HPDE6-E6E7 (cell line): Measurements from ENCODE around the gene FN3KRP.
A peak's percentile ranks its signal among the peaks of the same experiment; 100 is the strongest.

Source experiments
- DNase-seq: peaks from one replicate; pipeline ENCODE4 v3.0.0; 2011; ENCODE audit warnings: missing footprints; ENCODE audit errors: extremely low spot score

The FN3KRP gene, protein sequence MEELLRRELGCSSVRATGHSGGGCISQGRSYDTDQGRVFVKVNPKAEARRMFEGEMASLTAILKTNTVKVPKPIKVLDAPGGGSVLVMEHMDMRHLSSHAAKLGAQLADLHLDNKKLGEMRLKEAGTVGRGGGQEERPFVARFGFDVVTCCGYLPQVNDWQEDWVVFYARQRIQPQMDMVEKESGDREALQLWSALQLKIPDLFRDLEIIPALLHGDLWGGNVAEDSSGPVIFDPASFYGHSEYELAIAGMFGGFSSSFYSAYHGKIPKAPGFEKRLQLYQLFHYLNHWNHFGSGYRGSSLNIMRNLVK

DNA sequence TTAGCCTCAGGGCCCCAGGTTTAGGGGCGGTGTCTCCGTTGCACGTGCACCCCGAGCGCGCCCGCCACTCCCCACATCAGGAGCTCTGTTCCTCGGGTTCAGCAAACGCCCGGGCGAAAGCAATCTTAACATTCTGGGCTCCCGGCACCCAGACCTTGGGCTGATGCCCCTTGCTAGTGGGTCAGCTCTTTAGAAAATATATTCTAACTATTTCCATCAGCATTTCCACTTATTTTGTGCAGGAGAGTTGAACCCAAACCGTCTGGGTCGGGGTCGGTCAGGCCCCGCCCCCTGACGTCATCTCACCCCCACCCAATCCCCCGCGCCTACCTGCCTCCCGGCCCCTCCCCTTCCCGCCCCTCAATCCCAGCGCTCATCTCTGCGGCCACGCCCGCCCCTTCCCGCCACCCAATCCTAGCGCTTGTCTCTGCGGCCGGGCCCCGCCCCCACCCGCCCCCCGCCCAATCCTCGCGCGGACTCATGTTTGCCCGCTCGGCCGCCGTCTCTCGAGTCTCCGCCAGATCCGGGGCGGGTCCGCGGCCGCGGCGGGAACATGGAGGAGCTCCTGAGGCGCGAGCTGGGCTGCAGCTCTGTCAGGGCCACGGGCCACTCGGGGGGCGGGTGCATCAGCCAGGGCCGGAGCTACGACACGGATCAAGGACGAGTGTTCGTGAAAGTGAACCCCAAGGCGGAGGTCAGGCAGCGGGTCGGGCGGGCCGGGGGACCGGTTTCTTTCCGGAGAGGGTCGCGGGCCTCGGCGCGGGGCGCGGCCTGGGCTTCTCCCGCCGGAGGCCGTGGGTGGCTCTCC lies at the start of gene FN3KRP:
Gene FN3KRP (plus strand): TSS at position 504 of the 808 bp plus-strand sequence. CDS start 50 bp downstream, at position 554.
- DNase-seq = peak; percentile 96

DNA sequence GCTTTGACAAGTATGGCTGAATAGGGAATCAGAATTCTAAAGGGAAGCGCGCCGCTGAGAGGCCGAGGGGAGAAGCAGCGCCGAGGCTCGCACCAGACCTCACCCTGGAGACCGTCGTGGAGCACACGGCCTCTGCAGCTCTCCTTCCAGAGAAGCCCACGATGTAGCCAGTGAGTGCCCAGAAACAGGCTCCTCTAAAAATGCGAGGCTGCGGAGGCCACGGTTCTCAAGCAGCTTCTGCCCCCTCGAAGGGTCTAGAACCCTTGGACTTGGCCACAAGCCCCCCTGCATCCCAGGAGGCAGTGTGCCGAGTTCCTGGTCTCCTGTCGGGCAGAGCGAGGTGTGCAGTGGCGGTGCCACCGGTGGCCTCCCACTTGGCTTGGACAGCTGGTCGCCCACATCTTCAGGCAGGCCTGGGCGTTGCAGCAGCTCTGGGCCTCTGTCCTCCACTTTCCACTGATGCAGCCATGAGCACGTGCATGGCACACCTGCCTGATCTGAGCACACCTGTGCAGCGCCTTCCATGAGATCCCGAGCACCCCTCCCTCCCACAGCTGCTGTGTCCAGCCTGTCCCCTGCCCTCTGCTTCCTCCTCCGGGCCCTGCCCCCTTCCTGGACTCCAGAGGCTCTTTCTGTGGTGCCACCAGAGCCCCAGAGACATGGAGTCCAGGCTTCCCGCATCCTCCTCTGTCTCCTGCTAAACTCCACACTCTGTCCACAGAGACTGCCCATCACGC lies 49.4 kb upstream of the FN3KRP start:
- DNase-seq = no peak

DNA sequence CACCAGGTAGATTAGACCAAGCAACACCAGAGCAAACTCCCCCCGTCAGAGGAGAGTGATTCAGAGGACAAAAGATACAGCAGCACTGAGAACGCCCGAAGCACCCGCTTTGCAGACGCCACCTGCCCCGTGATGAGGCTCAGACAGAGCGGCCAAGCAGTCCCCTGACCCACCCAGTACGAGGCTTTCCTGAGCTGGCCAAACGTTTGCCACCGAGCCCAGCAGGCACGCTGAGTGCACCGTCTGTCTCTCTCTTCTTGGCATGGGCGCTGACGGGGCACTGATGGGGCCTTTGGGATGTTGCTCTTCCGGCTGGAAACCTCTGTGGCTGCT lies 48.9 kb upstream of the FN3KRP start:
- no peak for DNase-seq

DNA sequence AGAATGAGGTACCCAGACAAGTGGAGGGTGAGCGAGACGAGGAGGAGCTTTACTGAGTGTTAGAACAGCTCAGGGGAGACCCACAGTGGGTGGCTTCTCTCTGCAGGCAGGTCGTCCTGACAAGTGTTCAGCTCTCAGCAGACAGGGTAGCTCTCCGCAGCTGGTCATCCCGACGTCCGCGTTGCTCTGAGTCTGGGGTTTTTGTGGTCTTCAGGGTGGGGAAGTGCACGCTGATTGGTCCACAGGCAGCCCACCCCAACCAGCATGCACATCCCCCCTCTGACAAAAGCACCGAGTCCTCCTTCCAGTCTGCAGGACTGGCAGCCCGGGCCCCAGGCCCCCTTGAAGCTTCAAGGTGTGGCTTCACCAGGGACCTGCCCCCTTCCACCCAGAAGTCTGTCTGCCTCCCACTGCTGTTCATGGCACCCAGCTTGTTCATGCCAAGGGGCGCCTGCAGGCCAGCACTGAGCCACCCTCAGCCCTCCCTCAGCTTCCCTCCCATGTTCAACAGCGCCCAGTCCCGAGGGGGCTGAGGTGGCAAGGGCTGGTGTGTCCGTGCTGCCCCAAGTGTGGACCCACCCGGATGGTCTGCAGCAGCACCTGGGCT lies 48.4 kb upstream of the FN3KRP start:
- no peak for DNase-seq

DNA sequence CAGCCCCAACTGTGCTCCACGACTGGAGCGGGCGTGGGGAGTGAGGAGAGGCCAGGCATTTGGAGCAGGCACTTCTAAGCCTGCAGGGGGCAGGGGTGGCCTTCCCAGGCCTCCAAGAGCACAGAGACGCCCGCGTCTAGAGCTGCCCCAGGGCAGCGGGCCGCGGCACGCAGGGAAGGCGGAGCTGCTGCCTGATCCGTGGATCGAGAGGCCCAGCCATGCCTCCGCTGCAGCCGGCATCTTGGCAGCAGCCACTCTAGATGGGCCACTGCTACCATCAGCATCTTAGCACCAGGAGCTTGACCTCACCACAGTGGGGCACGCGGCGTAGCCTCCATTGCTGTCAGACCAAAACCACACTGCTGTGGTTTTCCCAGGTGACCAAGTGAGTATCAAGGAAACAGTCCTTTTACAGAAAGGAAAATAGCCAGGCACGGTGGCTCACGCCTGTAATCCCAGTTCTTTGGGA lies 47.8 kb upstream of the FN3KRP start:
- peak; percentile 71 for DNase-seq

DNA sequence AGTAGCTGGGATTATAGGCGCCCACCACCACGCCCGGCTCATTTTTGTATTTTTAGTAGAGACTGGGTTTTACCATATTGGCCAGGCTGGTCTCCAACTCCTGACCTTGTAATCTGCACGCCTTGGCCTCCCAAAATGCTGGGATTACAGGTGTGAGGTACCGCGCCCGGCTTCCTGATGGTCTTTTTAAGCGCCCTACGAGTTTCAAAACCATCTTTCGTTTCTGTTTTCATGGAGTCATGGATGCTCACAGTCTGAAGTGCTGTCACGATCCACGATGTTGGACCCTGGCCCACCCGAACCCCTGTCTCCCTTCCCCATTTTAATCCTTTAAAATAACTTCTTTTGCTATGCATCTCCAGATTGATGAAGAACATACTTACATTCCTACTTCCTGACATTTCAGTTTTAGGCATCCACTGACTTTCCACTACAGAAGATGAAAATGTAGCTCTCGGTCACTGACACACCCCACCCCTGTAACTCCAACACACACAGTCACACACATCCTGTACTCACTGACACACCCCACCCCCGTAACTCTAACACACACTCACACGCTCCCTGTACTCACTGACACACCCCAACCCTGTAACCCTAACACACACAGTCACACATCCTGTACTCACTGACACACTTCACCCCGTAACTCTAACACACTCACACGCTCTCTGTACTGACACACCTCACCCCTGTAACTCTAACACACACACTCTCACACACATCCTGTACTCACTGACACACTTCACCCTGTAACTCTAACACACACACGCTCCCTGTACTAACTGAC lies 45.6 kb upstream of the FN3KRP start:
- DNase-seq = no peak

DNA sequence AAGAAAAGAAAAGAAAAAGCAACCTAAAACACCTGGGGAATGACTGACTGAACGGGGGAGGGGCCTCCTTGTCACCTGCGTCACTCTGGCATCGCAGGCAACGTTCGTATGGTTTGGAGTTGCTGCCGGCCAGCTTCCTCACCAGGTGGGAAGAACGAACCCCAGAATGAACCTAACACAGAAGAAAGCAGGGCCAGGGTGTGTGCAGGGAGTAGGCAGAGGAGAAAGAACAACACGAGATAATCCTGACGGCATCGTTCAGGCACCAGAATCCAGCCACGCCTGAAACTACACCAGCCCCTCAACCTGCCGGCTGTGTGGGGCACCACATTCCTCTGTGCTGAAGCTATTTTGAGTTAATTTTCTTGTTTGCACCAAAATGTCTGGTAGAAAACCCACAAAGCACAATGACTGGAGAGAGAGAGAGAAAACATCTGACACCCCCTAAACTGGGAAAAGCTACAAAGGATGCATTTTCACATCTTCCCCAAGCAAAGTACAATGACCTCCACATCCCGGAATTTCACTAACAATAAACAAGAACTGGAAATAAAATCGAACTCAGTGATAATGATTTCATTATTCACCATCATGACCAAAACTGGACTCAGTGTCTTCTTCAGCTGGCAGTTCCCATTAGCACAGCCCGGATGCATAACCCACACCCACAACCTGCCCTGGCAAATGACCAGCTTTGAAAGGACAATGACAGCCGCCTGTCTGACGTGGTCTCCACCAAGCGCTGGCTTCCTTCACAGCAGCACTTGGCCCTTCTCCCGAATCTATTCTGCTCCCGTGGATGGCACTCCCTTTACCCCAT lies 41.6 kb upstream of the FN3KRP start:
- DNase-seq = no peak

DNA sequence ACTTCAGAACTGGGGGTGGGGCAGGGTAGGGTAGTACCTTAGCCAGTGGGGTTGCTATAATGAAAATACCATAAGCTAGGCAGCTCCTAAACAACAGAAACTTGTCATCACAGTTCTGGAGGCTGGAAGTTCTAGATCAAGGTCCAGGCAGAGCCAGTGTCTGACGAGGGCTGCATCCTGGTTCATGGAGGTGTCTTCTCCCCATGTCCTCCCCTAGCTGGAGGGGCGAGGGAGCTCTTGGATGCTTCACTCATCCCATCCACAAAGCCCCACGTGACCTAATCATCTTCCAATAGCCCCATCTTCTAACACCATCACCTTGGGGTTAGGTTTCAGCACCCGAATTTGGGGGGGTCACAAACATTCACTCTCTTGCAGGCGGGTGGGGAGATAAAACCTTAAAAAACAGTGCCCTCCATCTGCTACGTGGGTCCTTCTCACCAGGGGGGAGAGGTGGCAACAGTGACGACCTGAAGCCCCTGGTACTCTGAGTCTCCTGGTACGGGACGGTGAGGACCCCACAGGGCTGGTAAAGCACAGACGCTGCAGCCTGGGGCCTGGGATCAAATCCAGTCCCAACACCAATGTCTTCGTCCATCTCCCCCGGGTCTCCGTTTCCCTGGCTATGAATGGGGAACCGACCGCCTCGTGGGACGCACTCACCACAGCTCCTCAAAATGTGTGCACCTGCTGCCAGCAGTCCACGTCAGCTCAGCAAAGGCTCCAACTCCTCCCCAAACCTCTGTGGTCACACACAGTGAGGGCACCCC lies 40.8 kb upstream of the FN3KRP start:
- DNase-seq = no peak

DNA sequence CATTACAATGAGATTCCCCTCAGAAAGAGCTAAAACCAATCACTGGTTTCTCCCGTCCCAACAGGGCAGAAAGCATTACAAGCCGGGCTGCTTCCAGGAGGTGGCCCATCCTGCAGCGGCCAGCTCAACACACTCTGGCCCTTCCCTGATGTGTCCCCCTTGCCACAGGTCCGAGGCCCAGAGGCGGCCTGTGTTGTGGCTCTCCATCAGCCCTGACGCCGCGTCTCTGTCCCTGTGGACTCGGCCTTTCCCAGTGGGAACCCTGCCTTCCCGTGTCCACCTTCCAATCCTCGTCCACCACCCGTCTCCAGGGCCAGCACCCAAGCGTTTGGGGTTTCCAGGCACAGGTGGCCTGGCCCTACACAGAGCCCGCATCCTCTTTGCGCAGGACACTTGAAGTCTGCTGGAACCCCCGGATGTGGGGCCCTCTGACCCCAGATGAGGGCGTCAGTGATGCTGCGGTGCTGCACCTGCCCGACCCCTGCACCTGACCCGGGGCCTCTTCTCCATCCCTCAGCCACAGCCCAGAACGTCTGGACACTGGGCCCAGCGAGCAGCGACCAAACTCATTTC lies 39.1 kb upstream of the FN3KRP start:
- no peak for DNase-seq

DNA sequence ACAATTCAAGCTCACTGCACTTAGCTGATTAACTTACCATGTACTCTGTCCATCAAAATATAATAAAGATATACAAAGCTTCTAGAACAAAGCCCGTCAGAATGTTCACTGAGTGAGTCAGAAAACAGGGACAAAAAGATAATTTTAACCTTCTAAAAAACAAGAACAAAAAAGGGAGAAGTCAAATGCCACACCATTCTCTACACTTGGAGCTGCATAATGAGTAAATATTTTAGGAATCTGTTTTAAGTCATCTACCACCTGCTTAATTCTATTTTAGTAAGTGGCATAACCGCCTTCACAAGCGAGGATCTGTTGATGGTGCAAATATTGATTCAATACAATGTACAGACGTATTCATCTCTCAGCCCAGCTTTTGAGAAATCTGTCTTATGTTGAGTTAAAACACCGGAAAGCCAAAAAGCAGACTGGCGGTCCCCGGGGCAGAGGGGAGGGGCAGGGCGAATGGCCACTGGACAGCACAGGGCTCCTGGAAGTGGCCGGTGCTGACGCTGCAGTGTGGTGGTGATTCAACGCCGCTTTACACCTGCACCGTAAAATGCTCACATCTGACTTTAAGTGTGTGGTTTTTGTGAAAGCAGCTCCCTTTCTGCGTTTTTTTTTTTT lies 38.1 kb upstream of the FN3KRP start:
- DNase-seq = no peak

DNA sequence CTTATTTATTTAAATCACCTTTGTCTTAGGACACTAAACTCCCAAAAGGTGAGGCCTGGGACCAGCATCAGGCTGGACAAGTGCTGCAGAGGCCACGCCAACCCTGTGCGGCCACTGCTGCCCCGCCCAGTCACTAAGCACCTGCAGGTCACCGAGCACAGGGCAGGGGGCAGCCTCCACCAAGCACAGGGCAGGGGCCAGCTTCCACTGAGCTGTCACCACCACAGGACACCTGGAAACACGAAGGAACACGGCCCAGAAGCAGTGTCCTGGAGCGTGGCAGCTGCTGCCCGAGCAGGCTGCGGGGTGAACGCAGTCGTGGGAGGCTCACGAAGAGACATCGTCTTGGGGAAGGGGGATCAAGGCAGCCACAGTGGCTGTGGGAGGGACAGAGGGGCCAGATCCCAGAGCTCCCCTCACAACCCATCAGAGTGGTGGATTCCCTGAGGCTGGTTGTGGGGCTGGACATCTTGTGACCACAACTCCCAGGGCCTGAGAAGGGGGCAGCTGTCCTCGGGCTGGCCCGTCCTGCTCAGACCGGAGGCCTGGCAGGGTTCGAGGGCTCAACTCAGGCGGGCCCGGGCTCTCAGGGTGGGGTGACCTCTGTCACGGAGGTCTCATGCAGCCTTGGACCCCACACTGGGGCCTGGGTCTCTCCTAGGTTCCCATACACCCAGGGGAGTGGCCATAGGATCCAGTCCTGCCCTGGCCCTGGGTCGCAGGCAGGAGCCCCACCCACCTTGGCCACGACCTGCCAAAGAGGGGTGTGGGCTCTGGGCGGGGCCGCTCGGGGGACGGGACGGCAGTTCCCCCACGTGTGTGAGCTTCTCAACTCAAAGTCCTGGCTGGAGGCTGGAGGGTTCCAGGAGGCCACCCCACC lies 36.7 kb upstream of the FN3KRP start:
- no peak for DNase-seq

DNA sequence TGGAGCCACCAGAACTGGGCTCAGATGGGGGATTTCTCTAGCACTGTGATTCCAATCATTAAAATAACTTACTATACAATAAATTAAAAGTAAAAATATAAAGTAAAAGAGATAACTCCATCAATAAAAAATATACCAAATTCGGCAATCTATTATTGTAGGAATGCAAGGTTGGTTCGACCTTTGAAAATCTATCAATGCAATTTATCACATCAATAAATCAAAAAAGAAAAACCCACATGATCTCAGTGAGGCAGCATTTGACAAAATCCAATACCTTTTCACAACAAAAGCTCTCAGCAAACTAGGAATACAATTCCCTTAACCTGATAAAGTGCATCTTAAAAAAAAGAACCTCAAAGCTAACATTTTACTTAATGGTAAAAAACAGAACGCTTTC lies 35.0 kb upstream of the FN3KRP start:
- DNase-seq = no peak

DNA sequence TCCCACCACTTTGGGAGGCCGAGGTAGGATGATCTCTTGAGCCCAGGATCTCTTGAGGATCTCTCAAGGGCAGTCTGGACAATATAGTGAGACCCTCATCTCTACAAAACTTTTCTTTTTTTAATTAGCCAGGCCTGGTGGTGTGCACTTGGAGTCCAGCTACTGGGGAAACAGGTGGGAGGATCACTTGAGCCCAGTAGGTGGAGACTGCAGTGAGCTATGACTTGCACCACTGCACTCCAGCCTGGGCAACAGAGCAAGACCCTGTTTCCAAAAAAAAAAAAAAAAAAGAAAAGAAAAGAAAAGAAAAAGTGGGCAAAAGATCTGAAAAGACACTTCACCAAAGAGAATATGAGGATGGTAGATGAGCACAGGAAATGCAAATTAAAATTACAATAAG lies 33.0 kb upstream of the FN3KRP start:
- DNase-seq = no peak

DNA sequence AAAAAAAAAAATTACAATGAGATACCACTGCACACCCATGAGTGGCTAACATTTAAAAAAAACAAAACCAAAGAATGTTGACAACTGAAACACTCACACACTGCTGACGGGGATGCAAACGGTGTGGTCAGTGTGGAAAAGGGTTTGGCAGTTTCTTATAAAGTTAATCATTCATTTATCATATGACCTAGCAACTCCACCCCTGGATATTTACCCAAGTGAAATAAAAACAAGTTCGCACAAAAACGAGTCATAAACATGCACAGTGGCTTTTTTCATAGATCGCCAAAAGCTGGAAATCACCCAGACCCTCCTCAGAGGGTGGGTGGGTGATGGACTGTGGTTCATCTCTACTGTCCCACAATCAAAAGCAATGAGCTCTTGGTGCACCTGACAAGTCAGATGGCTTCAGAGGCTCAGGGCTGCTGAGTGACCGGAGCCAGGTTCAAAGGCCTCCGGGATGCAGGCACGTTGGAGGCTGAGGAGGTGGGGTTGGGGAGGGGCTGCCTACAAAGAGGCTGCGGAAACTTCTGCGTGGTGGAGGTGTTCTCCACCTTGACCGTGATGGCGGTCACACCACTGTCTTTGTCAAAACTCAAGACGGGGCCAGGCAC lies 32.2 kb upstream of the FN3KRP start:
- no peak for DNase-seq

DNA sequence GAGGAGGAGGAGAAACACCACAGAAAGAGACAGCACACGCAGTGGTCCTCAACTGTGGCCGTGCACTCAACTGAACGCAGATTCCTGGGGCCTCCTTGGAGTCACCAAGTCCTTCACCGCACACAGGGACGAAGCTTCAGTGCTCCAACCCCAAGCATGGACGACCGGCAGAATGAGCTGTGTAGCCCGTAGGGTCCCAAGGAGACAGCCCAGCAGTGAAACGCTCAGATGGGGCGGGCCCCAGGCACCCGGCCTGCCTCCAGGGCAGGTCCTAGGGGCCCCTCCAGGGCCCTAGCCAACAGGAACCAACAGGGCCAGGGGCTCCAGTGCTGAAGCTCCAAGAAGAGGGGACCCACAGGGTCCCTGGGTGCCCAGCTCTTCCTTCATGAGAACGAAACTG lies 31.2 kb upstream of the FN3KRP start:
- DNase-seq = no peak

DNA sequence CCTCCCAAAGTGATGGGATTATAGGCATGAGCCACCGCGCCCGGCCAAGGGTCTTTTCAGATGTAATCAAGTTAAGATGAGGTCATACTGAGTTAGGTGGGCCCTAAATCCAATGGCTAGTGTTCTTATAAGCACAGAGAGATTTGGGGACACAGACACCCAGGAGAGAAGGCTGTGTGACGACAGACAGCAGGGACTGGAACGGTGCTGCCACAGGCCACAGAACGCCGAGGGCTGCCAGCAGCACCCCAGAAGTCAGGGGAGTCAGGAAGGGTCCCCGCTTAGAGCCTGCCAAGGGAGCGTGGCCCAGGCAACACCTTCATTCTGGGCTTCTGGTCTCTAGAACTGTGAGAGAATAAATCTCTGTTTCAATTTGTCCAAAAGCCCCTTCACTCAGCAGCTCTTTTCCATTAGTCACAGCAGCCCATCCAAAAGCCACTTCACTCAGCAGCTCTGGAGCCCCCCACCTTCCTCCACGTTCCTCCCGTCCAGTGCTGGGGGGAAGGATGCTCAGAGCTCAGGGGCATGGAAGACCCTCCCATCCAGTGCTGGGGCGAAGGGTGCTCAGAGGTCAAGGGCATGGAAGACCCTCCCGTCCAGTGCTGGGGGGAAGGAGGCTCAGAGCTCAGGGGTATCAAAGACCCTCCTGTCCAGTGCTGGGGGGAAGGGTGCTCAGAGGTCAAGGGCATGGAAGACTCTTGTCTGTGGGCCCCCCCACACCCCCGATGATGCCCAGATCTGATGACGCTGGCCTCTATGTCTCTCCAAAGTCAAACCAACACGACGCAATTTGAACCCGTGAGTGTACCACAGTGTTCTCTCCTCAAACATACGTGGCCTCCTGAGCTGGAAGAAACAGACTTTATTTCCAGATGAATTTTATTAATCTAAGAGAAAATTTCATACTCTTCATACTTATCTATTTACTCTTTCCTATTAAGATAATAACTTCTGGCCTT lies 29.9 kb upstream of the FN3KRP start:
- DNase-seq = no peak
